HUES6 (cell line): Measurements from ENCODE around the gene FRMD5.

Experiments used
- H3K27ac ChIP-seq: 2 replicates; pipeline ENCODE4 v1.7.0; 2013; ENCODE audit warnings: low read depth, mild to moderate bottlenecking, low read length, inconsistent platforms
- H3K27me3 ChIP-seq: 2 replicates; pipeline ENCODE4 v1.6.1; 2013; ENCODE audit warnings: low read length; ENCODE audit not compliant: control insufficient read depth, insufficient read depth
- H3K36me3 ChIP-seq: 2 replicates; pipeline ENCODE4 v1.6.1; 2013; ENCODE audit warnings: low read length; ENCODE audit not compliant: control insufficient read depth, insufficient read depth
- H3K4me1 ChIP-seq: 2 replicates; pipeline ENCODE4 v1.6.1; 2013; ENCODE audit warnings: low read length; ENCODE audit not compliant: control insufficient read depth, insufficient read depth
- H3K4me3 ChIP-seq: 2 replicates; pipeline ENCODE4 v1.5.1; 2013; ENCODE audit warnings: low read depth, low read length
- H3K9ac ChIP-seq: one replicate; pipeline ENCODE4 v1.6.1; 2013; ENCODE audit warnings: mild to moderate bottlenecking, low read length
- H3K9me3 ChIP-seq: 2 replicates; pipeline ENCODE4 v1.6.1; 2013; ENCODE audit warnings: low read depth, low read length; ENCODE audit not compliant: control insufficient read depth, insufficient read depth

The FRMD5 gene

GRCh38 chr15:44094781-44095180 lies 100.3 kb downstream of the FRMD5 start:
- Histone ChIP-seq H3K4me1 (no peaks in the 10 kb centered on the region), H3K9ac (no peak overlapping the region), H3K27me3 (no peaks in the 10 kb centered on the region), H3K27ac (no peak overlapping the region), H3K36me3 (no peaks in the 10 kb centered on the region), H3K9me3 (no peaks in the 10 kb centered on the region), H3K4me3 (no peak overlapping the region)

GRCh38 chr15:44093836-44094235 lies 101.2 kb downstream of the FRMD5 start:
- H3K27me3 ChIP-seq = no peaks in the 10 kb centered on the region
- H3K27ac ChIP-seq = no peak overlapping the region
- no peaks in the 10 kb centered on the region for H3K36me3 ChIP-seq
- H3K4me3 ChIP-seq = no peak overlapping the region
- H3K4me1 ChIP-seq = no peaks in the 10 kb centered on the region
- no peaks in the 10 kb centered on the region for H3K9me3 ChIP-seq
- H3K9ac ChIP-seq = no peak overlapping the region

- Histone ChIP-seq H3K27me3 (no peaks in the 10 kb centered on the region), H3K36me3 (no peaks in the 10 kb centered on the region), H3K4me1 (no peaks in the 10 kb centered on the region), H3K9me3 (no peaks in the 10 kb centered on the region), H3K4me3 (no peak overlapping the region), H3K27ac (no peak overlapping the region), H3K9ac (no peak overlapping the region)
Observed at GRCh38 chr15:44092221-44092620, 102.8 kb downstream of the FRMD5 start.

- Histone ChIP-seq H3K36me3 (no peaks in the 10 kb centered on the region), H3K4me3 (no peak overlapping the region), H3K4me1 (no peaks in the 10 kb centered on the region), H3K27ac (no peak overlapping the region), H3K27me3 (no peaks in the 10 kb centered on the region), H3K9ac (no peak overlapping the region), H3K9me3 (no peaks in the 10 kb centered on the region)
Observed at GRCh38 chr15:44087578-44088465, 107.2 kb downstream of the FRMD5 start.

GRCh38 chr15:44084770-44085169 lies 110.3 kb downstream of the FRMD5 start:
- Histone ChIP-seq H3K9me3 (no peaks in the 10 kb centered on the region), H3K9ac (no peak overlapping the region), H3K4me3 (no peak overlapping the region), H3K27ac (no peak overlapping the region), H3K36me3 (no peaks in the 10 kb centered on the region), H3K27me3 (no peaks in the 10 kb centered on the region), H3K4me1 (no peaks in the 10 kb centered on the region)

GRCh38 chr15:44084171-44084570 lies 110.9 kb downstream of the FRMD5 start:
- no peak overlapping the region for H3K4me3 ChIP-seq
- no peak overlapping the region for H3K27ac ChIP-seq
- H3K9me3 ChIP-seq = no peaks in the 10 kb centered on the region

GRCh38 chr15:44082558-44083157 lies 112.4 kb downstream of the FRMD5 start:
- H3K27ac ChIP-seq = no peak overlapping the region
- no peaks in the 10 kb centered on the region for H3K27me3 ChIP-seq
- no peaks in the 10 kb centered on the region for H3K36me3 ChIP-seq
- H3K4me1 ChIP-seq = no peaks in the 10 kb centered on the region
- no peaks in the 10 kb centered on the region for H3K9me3 ChIP-seq
- no peak overlapping the region for H3K4me3 ChIP-seq
- H3K9ac ChIP-seq = no peak overlapping the region

More at GRCh38 chr15:44084171-44084570, 110.9 kb downstream of the FRMD5 start:
- no peaks in the 10 kb centered on the region for H3K4me1 ChIP-seq
- no peaks in the 10 kb centered on the region for H3K27me3 ChIP-seq
- H3K9ac ChIP-seq = no peak overlapping the region
- H3K36me3 ChIP-seq = no peaks in the 10 kb centered on the region

GRCh38 chr15:44081026-44082013 lies 113.8 kb downstream of the FRMD5 start:
- Histone ChIP-seq H3K4me3 (no peak overlapping the region), H3K9me3 (no peaks in the 10 kb centered on the region), H3K36me3 (no peaks in the 10 kb centered on the region), H3K9ac (no peak overlapping the region), H3K4me1 (no peaks in the 10 kb centered on the region), H3K27me3 (no peaks in the 10 kb centered on the region), H3K27ac (no peak overlapping the region)

- H3K9ac ChIP-seq = no peak overlapping the region
- H3K4me3 ChIP-seq = no peak overlapping the region
- no peak overlapping the region for H3K27ac ChIP-seq
- no peaks in the 10 kb centered on the region for H3K4me1 ChIP-seq
- no peaks in the 10 kb centered on the region for H3K9me3 ChIP-seq
- no peaks in the 10 kb centered on the region for H3K36me3 ChIP-seq
- no peaks in the 10 kb centered on the region for H3K27me3 ChIP-seq
Observed at GRCh38 chr15:44075535-44075934, 119.5 kb downstream of the FRMD5 start.

- no peak overlapping the region for H3K27ac ChIP-seq
- H3K9me3 ChIP-seq = no peaks in the 10 kb centered on the region
- no peaks in the 10 kb centered on the region for H3K27me3 ChIP-seq
- no peak overlapping the region for H3K9ac ChIP-seq
- H3K4me1 ChIP-seq = no peaks in the 10 kb centered on the region
- H3K4me3 ChIP-seq = no peak overlapping the region
- no peaks in the 10 kb centered on the region for H3K36me3 ChIP-seq
Observed at GRCh38 chr15:44069489-44069888, 125.6 kb downstream of the FRMD5 start.
